Measurements from ENCODE around the gene CCNG2. TPM values are rescaled to one million over a fixed set of nuclear protein-coding genes. Genes with fewer than 3 reads are reported as not detected.

CCNG2 gene
- total RNA-seq, 1 experiment from 2014 or later = 23.5 TPM

GRCh38 chr4:77151241-77151640, 5.8 kb upstream of the CCNG2 start:
- no peaks in the 10 kb centered on the region for H3K27me3 Mint-ChIP-seq (ENCODE audit: insufficient read depth, unreplicated experiment)
- ChIA-PET CTCF (interaction anchor here (0.6 to 0.7 kb wide), 2 partner anchors 10 to 52 kb away, joined by 3 to 4 read pairs; no protein-coding TSS in a partner anchor), POLR2A (interaction anchor here (0.6 to 15.7 kb wide), 4 partner anchors 52 to 78 kb away, joined by 3 to 248 read pairs (median 3); partner anchors contain the start of gene CCNI)
- peaks cover 30% of the 10 kb centered on the region for H3K4me1 Mint-ChIP-seq (ENCODE audit: insufficient read depth, unreplicated experiment)
- H3K9me3 Mint-ChIP-seq (ENCODE audit: unreplicated experiment) = no peaks in the 10 kb centered on the region
- no peak overlapping the region for H3K4me3 Mint-ChIP-seq (ENCODE audit: unreplicated experiment)
- H3K27ac Mint-ChIP-seq (ENCODE audit: low read depth, unreplicated experiment) = no peak overlapping the region
- no TSS peak for BruUV-seq (replicated peaks)
- H3K36me3 Mint-ChIP-seq (ENCODE audit: insufficient read depth, unreplicated experiment) = no peaks in the 10 kb centered on the region
- no peak for DNase-seq (ENCODE audit: unreplicated experiment)
- no peak for TF ChIP-seq CTCF (IDR thresholded peaks at IDR 0.05; ENCODE audit: unreplicated experiment)
- intact Hi-C loops (cut with micrococcal nuclease) = no loop called here

GRCh38 chr4:77152421-77152820, 4.6 kb upstream of the CCNG2 start:
- ChIA-PET CTCF (interaction anchor here (5.1 kb wide), 1 partner anchor 55 kb away, joined by 40 read pairs; no protein-coding TSS in a partner anchor), POLR2A (interaction anchor here (0.6 to 15.7 kb wide), 5 partner anchors 42 to 490 kb away, joined by 3 to 248 read pairs (median 3); partner anchors contain the start of gene CCNI)
- Mint-ChIP-seq H3K36me3 (ENCODE audit: insufficient read depth, unreplicated experiment) (no peaks in the 10 kb centered on the region), H3K4me1 (ENCODE audit: insufficient read depth, unreplicated experiment) (peaks cover 24% of the 10 kb centered on the region), H3K9me3 (ENCODE audit: unreplicated experiment) (no peaks in the 10 kb centered on the region), H3K4me3 (ENCODE audit: unreplicated experiment) (no peak overlapping the region), H3K27ac (ENCODE audit: low read depth, unreplicated experiment) (no peak overlapping the region), H3K27me3 (ENCODE audit: insufficient read depth, unreplicated experiment) (no peaks in the 10 kb centered on the region)
- DNase-seq (ENCODE audit: unreplicated experiment) = no peak
- intact Hi-C loops (cut with micrococcal nuclease) = no loop called here
- no peak for TF ChIP-seq CTCF (IDR thresholded peaks at IDR 0.05; ENCODE audit: unreplicated experiment)
- BruUV-seq (replicated peaks) = no TSS peak

- POLR2A ChIA-PET = interaction anchor here (0.6 to 15.7 kb wide), 5 partner anchors 42 to 491 kb away, joined by 3 to 248 read pairs (median 3); partner anchors contain the start of gene CCNI
- Mint-ChIP-seq H3K36me3 (ENCODE audit: insufficient read depth, unreplicated experiment) (no peaks in the 10 kb centered on the region), H3K27me3 (ENCODE audit: insufficient read depth, unreplicated experiment) (no peaks in the 10 kb centered on the region)
Measured at GRCh38 chr4:77153006-77153405, 4.0 kb upstream of the CCNG2 start.

GRCh38 chr4:77154065-77154464, 2.9 kb upstream of the CCNG2 start:
- peaks cover 4% of the 10 kb centered on the region for H3K36me3 Mint-ChIP-seq (ENCODE audit: insufficient read depth, unreplicated experiment)
- H3K4me3 Mint-ChIP-seq (ENCODE audit: unreplicated experiment) = no peak overlapping the region
- ChIA-PET CTCF (interaction anchor here (1.1 to 5.1 kb wide), 3 partner anchors 33 to 109 kb away, joined by 3 to 40 read pairs (median 3); no protein-coding TSS in a partner anchor), POLR2A (interaction anchor here (0.7 to 15.7 kb wide), 7 partner anchors 11 to 78 kb away, joined by 3 to 248 read pairs (median 7); partner anchors contain the start of gene CCNI)
- no peaks in the 10 kb centered on the region for H3K27me3 Mint-ChIP-seq (ENCODE audit: insufficient read depth, unreplicated experiment)
- H3K9me3 Mint-ChIP-seq (ENCODE audit: unreplicated experiment) = no peaks in the 10 kb centered on the region
- no TSS peak for BruUV-seq (replicated peaks)
- peaks cover 24% of the 10 kb centered on the region for H3K4me1 Mint-ChIP-seq (ENCODE audit: insufficient read depth, unreplicated experiment)
- no peak for TF ChIP-seq CTCF (IDR thresholded peaks at IDR 0.05; ENCODE audit: unreplicated experiment)
- DNase-seq (ENCODE audit: unreplicated experiment) = no peak
- intact Hi-C loops (cut with micrococcal nuclease) = no loop called here
- no peak overlapping the region for H3K27ac Mint-ChIP-seq (ENCODE audit: low read depth, unreplicated experiment)

More at GRCh38 chr4:77153006-77153405, 4.0 kb upstream of the CCNG2 start:
- intact Hi-C loops (cut with micrococcal nuclease) = no loop called here
- H3K4me3 Mint-ChIP-seq (ENCODE audit: unreplicated experiment) = no peak overlapping the region
- no peak for TF ChIP-seq CTCF (IDR thresholded peaks at IDR 0.05; ENCODE audit: unreplicated experiment)
- no peak for DNase-seq (ENCODE audit: unreplicated experiment)
- H3K9me3 Mint-ChIP-seq (ENCODE audit: unreplicated experiment) = no peaks in the 10 kb centered on the region
- no peak overlapping the region for H3K27ac Mint-ChIP-seq (ENCODE audit: low read depth, unreplicated experiment)
- CTCF ChIA-PET = interaction anchor here (0.6 to 5.1 kb wide), 3 partner anchors 31 to 56 kb away, joined by 3 to 40 read pairs (median 3); no protein-coding TSS in a partner anchor
- H3K4me1 Mint-ChIP-seq (ENCODE audit: insufficient read depth, unreplicated experiment) = peaks cover 24% of the 10 kb centered on the region
- no TSS peak for BruUV-seq (replicated peaks)

All from MCF 10A (cell line).